Hindlimb muscle (tissue), 1 donor: ENCODE results near the gene COL2A1. TPM values are rescaled to one million over a fixed set of nuclear protein-coding genes. Genes with fewer than 3 reads are reported as not detected.

Source experiments
- DNase-seq: peaks from one replicate; pipeline ENCODE4 v3.0.0-alpha.2; 2013
- polyA plus RNA-seq: library from polyadenylated mRNA; unstranded; fragments of 120-200 nt; gene quantifications from one replicate; pipeline ENCODE4 v1.2.1, GENCODE V29; 2013; ENCODE audit not compliant: insufficient read length

Gene COL2A1
- 6.6 TPM for polyA plus RNA-seq

- no peak for DNase-seq
Observed at GRCh38 chr12:48004053-48004941, at the start of gene COL2A1. Gene COL2A1, minus strand, starts transcription at chr12:48004476. Its CDS starts 155 bp downstream, at chr12:48004321.

- no peak for DNase-seq
Observed at GRCh38 chr12:48053883-48054282, 49.6 kb upstream of the COL2A1 start.

- no peak for DNase-seq
Observed at GRCh38 chr12:48053122-48053521, 48.8 kb upstream of the COL2A1 start.

DNA sequence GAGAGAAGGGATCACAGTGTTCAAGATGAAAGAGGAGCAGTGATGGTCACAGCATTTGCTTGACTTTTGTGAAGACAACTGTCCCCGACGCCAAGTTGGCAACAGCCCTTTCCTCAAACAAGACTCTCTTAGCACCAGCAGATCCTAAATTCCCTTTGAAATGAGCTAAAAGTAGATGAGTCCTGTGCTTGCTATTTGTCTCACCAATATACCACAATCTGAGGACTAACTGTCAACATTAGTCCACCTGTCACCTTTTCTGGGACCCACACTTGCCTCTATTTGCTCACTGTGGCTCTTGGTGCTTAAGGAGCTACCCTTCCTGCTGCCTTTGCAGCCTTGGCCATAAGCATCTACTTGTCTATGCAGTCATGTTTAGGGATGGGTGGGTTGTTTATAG lies 47.4 kb upstream of the COL2A1 start:
- no peak for DNase-seq

- no peak for DNase-seq
Observed at GRCh38 chr12:48050174-48050573, 45.9 kb upstream of the COL2A1 start.

DNA sequence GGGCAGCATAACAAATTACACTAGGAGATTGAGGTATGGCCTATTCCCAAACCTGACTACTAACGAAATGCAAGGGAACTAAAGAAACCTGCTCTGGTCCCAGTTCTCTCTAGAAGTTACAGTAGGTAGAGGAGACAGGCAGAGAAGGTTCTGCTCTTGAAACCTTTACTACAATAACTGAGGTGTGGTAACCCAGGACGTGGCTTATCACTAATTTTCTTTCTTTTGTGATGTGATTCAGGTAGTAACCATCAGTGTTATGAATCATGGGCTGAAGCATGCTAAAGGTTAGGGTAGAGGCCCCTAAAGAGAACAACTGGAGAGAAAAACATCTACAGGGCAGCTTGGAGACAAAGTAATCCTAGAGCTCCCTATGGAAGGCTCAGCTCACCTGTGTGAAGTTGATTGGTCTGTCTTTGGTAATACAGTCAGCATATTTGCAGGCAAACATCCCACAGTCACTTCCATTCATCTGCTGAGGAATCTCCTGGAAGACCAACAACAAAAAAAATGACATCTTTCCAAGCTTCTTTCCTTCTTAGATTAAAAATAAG lies 41.8 kb upstream of the COL2A1 start:
- DNase-seq, result no peak

- no peak for DNase-seq
Observed at GRCh38 chr12:48045061-48045846, 41.0 kb upstream of the COL2A1 start.

GRCh38 chr12:48044396-48044795 lies 40.1 kb upstream of the COL2A1 start:
- DNase-seq, result no peak

DNA sequence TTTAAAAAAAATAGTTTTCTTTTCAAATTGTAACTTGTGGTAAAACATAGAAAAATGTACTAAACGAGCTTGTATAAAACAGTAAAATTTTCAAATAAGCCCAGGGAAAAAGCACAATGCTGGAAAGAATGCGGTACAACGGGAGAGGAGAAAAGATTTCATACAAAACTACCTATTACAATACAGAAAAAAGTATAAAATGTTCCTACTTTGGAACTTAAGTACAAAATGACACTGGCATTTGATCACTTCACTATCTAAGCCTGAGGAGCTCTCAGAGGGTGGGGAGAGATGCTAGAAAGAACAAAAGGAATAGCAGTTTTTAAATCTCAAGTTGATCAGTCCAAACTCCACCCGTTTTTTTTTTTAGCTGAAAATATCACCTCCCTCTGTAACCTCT lies 39.5 kb upstream of the COL2A1 start:
- DNase-seq, result no peak

- DNase-seq, result no peak
Observed at GRCh38 chr12:48041591-48042423, 37.5 kb upstream of the COL2A1 start.

DNA sequence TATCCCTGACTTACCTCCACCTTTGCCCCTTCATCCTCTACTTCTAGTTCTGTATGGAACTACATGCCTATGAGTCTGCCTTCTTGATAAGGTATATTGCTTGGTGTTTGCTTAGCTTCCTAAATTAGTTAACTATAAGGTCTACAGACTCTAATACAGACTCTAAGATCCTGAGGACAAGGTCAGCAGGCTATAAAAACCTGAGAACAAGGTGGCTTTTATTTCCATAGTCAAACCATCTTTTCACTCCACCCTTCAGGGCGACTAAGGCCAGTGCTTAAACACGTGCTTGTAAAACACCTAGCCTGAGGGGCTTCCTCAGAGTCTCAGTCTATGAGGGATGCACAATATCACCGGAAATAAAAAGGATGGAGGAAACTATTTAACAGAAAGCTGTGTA lies 36.1 kb upstream of the COL2A1 start:
- no peak for DNase-seq

DNA sequence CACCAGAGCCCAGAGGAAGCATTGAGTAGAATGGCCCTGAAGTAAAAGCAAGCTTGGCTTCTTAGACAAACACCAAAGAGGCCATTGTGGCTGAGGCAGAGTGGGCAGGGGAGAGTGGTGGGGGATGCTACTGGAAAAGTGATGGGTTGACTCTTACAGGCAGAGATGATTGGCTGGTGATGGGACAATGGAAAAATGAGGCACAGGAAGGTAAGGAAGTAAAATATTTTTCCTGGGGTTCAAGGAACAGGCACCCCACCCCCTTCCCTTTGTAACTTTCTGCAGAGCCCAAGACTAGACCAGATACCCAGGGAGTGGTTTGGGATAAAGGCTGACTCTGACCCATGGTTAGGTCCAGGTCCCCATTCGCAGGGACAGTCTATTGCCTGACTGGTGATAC lies 34.9 kb upstream of the COL2A1 start:
- no peak for DNase-seq

- DNase-seq, result no peak
Observed at GRCh38 chr12:48038085-48038484, 33.8 kb upstream of the COL2A1 start.

DNA sequence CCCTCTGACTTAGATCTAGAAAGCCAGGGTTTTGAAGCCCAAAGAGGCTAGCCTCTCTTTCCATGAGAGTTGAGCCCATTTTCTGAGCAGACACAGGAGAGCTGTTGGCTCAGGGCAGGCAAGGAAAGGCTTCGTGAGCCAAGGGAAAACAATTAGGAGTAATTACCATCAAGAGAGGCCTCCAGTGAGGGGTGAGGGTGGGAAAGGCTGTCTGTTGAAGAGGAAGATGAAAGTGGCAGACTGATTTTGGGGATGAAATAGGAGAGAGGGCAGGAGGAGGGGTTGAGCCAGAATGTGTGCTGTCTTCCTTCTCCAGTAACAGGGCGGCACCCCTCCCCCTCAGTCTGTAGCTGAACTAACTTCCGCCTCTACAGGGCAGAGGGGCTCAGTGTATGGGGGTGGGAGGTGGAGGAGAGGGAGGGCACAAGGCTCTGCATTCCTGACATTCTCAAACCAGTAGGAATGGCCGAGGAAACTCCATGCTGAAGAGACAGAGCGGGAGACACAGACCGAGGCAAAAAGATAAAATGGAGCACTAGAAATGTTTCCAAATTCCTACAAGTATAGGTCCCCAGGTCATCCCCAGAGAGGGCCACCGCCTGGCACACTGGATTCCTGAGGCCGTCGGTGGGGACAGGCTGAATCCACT lies 33.1 kb upstream of the COL2A1 start:
- no peak for DNase-seq

GRCh38 chr12:48036818-48037217 lies 32.5 kb upstream of the COL2A1 start:
- DNase-seq, result no peak

DNA sequence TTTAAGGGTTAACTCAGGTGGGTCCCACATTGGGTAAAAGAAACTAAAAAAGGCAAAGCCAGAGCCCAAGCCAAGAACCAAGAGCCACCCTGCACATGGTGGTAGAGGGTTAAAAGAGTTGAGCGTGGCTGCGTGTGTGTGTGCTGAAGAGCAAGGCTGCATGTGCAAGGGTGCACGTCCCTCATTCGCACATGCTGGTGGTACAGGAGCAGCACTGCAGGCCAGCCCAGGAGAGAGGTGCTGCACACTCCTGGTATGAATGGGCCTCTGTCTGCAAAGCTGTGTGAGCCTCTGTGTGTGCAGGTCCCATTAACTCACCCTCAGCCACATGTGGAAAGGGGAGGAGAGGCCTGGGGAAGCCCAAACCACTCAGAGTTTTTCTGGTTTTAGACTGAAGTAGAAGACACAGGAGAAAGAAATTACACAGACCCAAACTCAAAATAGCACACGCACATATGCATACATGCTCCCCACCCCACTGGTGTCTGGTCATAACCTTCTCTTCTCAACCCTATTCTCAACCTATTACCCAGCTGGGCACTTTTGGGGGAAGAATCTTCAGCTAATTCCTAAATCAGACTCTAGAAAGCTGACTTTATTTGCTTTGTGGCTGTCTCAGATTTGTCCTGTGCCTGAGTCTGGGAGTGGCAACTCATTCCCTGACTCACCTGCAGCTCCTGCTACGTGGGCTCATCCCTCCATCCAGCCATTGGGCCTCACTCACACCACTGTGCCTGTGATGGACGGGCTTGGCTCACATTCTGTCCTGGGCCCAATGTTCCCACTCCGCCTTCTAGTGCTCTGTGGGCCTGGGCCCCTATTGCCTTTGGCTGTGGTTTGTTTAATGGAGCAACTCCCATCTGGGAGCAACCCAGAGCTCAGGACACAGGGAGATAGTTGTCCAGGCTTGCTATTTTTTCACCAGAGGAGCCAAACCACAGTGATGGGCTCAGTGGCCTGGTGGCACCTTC lies 30.8 kb upstream of the COL2A1 start:
- no peak for DNase-seq

- no peak for DNase-seq
Observed at GRCh38 chr12:48033451-48033850, 29.2 kb upstream of the COL2A1 start.

DNA sequence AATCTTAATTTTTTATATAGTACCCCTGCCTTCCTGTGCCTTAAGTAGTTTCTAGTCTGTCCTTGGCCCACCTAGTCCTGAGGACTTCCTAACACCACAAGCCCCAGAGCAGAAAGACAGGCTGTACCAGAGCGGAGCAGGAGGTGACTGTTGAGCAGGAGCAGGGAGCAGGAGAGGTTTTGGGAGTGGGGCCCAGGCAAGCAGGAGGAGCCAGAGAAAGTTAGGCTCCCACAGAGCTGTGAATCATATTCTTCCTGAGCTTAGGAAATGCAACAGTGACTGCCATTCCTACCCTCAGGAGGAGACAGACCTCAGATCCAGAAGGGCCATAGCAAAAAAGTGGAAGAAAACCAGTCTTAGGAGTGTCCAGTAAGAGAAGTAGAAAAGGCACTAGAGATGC lies 28.3 kb upstream of the COL2A1 start:
- DNase-seq, result no peak

- DNase-seq, result no peak
Observed at GRCh38 chr12:48031135-48031960, 27.1 kb upstream of the COL2A1 start.

GRCh38 chr12:48030173-48030650 lies 25.9 kb upstream of the COL2A1 start:
- DNase-seq, result no peak
